GM12878 (cell line): Measurements from ENCODE around the gene BTNL2.

ENCODE experiments used
- CTCF ChIP-seq, 3 experiments: IDR thresholded peaks in 2 of 3; conservative IDR thresholded peaks in 1 of 3; 2 replicates each; pipeline ENCODE4 v1.5.1; 2011; ENCODE audit warnings: low read depth in 3 of 3, low read length in 3 of 3, mild to moderate bottlenecking in 3 of 3, control low read depth in 2 of 3, moderate library complexity in 2 of 3, inconsistent platforms in 1 of 3, mixed read lengths in 1 of 3; ENCODE audit not compliant: control insufficient read depth in 2 of 3, insufficient read depth in 1 of 3; ENCODE audit errors: extremely low read depth in 1 of 3
- EP300 ChIP-seq, 2 experiments: fragments of 150-350 bp in 1 of 2; IDR thresholded peaks; 2 replicates each; pipeline ENCODE4 v1.6.1; 2011 to 2012; ENCODE audit warnings: low read depth in 2 of 2, low read length in 2 of 2, borderline replicate concordance in 1 of 2, improper control_type of control experiment in 1 of 2, inconsistent platforms in 1 of 2; ENCODE audit not compliant: control insufficient read depth in 1 of 2
- ESRRA ChIP-seq: IDR thresholded peaks from 2 replicates; pipeline ENCODE4 v1.6.1; 2012; ENCODE audit warnings: mild to moderate bottlenecking, low read length, improper control_type of control experiment
- NFYB ChIP-seq: IDR thresholded peaks from 2 replicates; pipeline ENCODE4 v1.6.1; 2011; ENCODE audit warnings: low read depth, mild to moderate bottlenecking, low read length, improper control_type of control experiment, moderate library complexity; ENCODE audit not compliant: insufficient read depth
- NRF1 ChIP-seq: conservative IDR thresholded peaks from 2 replicates; pipeline ENCODE4 v1.6.1; 2011; ENCODE audit warnings: mild to moderate bottlenecking, low read depth, low read length, improper control_type of control experiment
- POLR2A ChIP-seq: IDR thresholded peaks from 2 replicates; pipeline ENCODE4 v1.6.1; 2011; ENCODE audit warnings: low read depth, mild to moderate bottlenecking, low read length
- POLR2AphosphoS5 ChIP-seq: IDR thresholded peaks from 2 replicates; pipeline ENCODE4 v1.6.1; 2011; ENCODE audit warnings: mild to moderate bottlenecking, low read length, inconsistent platforms
- RAD21 ChIP-seq: IDR thresholded peaks from 2 replicates; pipeline ENCODE4 v1.6.1; 2011; ENCODE audit warnings: mild to moderate bottlenecking, low read depth, low read length, moderate library complexity; ENCODE audit not compliant: insufficient read depth
- TAF1 ChIP-seq: IDR thresholded peaks from 2 replicates; pipeline ENCODE4 v1.6.1; 2011; ENCODE audit warnings: mild to moderate bottlenecking, low read depth, low read length, borderline replicate concordance
- TCF3 ChIP-seq: IDR thresholded peaks from 2 replicates; pipeline ENCODE4 v1.6.1; 2012; ENCODE audit warnings: low read depth, mild to moderate bottlenecking, low read length, borderline replicate concordance; ENCODE audit not compliant: insufficient read depth
- ZBTB33 ChIP-seq: fragments of 450-650 bp; IDR thresholded peaks from 2 replicates; pipeline ENCODE4 v1.6.1; 2017; ENCODE audit warnings: mild to moderate bottlenecking
- ZSCAN29 ChIP-seq: fragments of 450-650 bp; IDR thresholded peaks from 2 replicates; pipeline ENCODE4 v1.6.1; 2017; ENCODE audit warnings: mild to moderate bottlenecking, moderate library complexity
- TF ChIP-seq, protein P1 (sequence below): IDR thresholded peaks from 2 replicates; pipeline ENCODE4 v1.6.1; 2012; ENCODE audit warnings: low read depth, low read length, improper control_type of control experiment

DNA sequence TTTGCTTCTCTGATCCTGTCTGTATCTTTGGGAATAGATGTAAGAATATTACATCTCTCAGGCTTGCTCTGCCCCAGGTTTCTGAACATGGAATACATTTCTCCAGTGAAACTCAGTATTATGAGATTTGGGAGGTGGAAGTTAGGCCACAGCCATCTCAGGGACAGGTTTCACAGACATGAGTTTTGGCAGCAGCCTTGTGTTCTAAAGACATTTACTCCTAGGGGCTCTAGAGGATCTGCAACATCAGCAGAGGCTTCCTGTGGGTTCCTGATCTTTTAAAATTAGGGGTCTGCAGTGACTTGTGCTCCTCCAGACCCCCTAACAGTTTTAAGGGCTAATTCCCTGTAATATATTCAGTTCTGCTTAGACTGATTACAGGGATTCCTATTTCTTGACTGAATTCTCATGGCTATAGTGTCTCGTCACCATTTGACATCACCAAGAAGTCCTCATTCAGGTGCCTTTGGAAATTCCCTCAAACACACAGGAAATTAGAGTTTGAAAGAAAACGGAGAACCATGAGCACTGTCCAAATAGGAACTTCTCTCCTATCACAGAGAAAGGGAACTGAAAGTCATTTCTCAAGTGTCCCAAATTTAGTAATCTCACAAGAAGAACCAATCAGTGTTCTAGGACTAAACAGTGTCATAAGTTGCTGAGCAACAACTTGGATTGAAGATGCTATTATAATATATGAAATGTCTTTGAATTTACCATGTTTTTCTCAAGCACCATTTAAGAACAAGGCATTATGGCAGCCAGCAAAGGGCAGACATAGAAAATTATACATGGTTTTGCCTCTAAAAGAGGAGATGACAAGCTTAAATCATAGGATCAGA lies 30.2 kb upstream of the BTNL2 start:
- TF ChIP-seq ZBTB33 (no peak), POLR2A (no peak), RAD21 (no peak), CTCF (IDR thresholded peaks at IDR 0.05 in 2 of 3, conservative IDR thresholded peaks at IDR 0.05 in 1 of 3; ENCODE audit: control insufficient read depth in 2 of 3, extremely low read depth in 1 of 3, insufficient read depth in 1 of 3, low read depth in 3 of 3, low read length in 3 of 3) (no peak), NRF1 (no peak), ZSCAN29 (no peak), EP300 (IDR thresholded peaks at IDR 0.05; ENCODE audit: borderline replicate concordance in 1 of 2, control insufficient read depth in 1 of 2, low read depth in 2 of 2, low read length in 2 of 2) (peak; percentile 86), TAF1 (no peak), TCF3 (no peak), NFYB (peak; percentile 88), POLR2AphosphoS5 (0 out of 2 replicates have a peak, but pooled peaks have one; percentile 51), ESRRA (no peak)
- TF ChIP-seq, protein P1, sequence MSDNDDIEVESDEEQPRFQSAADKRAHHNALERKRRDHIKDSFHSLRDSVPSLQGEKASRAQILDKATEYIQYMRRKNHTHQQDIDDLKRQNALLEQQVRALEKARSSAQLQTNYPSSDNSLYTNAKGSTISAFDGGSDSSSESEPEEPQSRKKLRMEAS: no peak
